G401.6 (cell line): Measurements from ENCODE around the gene MRPL18.

ENCODE experiments used
- FAIRE-seq: peaks from 2 replicates; lab custom pipeline; 2012; peaks lifted over from hg19 to GRCh38; lab: Jason Lieb, UNC

The MRPL18 gene

GRCh38 chr6:159844737-159845645 lies 54.7 kb downstream of the MRPL18 start:
- no peak for FAIRE-seq
